RWPE2 (cell line): ENCODE data around the gene ALDH3A1.

ENCODE experiments used
- ATAC-seq: fragments of 200-7000 bp; cut with Tn5 transposase; 3 replicates; pipeline ENCODE4 v1.9.1; 2021; ENCODE audit warnings: low read depth
- DNase-seq: peaks from one replicate; pipeline ENCODE4 v3.0.0-alpha.2; 2020; ENCODE audit warnings: low spot score
- H3K27ac ChIP-seq: fragments of 450-650 bp; 2 replicates; pipeline ENCODE4 v1.5.1; 2017; ENCODE audit warnings: mild to moderate bottlenecking; ENCODE audit not compliant: poor library complexity, severe bottlenecking
- H3K27me3 ChIP-seq: fragments of 250-450 bp; sonication (Bioruptor Pico); 2 replicates; pipeline ENCODE4 v1.5.1; 2021; ENCODE audit warnings: mild to moderate bottlenecking, moderate library complexity; ENCODE audit not compliant: insufficient read depth, poor library complexity, severe bottlenecking
- H3K36me3 ChIP-seq: fragments of 250-450 bp; sonication (Bioruptor Pico); 2 replicates; pipeline ENCODE4 v1.5.1; 2020; ENCODE audit warnings: low read depth, mild to moderate bottlenecking, moderate library complexity
- H3K4me1 ChIP-seq: fragments of 250-450 bp; sonication (Bioruptor Pico); 2 replicates; pipeline ENCODE4 v1.5.1; 2021; ENCODE audit warnings: mild to moderate bottlenecking, moderate library complexity; ENCODE audit not compliant: insufficient read depth, poor library complexity, severe bottlenecking
- H3K4me3 ChIP-seq: fragments of 250-450 bp; sonication (Bioruptor Pico); 2 replicates; pipeline ENCODE4 v1.5.1; 2021; ENCODE audit warnings: mild to moderate bottlenecking, moderate library complexity; ENCODE audit not compliant: severe bottlenecking
- H3K9me3 ChIP-seq: fragments of 250-450 bp; sonication (Bioruptor Pico); 2 replicates; pipeline ENCODE4 v1.5.1; 2021; ENCODE audit warnings: mild to moderate bottlenecking, moderate library complexity; ENCODE audit not compliant: severe bottlenecking
- CTCF ChIP-seq: fragments of 450-650 bp; IDR thresholded peaks from one replicate; pipeline ENCODE4 v1.5.1; 2017; ENCODE audit warnings: mild to moderate bottlenecking, moderate library complexity; ENCODE audit not compliant: poor library complexity, severe bottlenecking

The ALDH3A1 gene

GRCh38 chr17:19724501-19725420 is 23.3 kb downstream of the ALDH3A1 start:
- H3K27ac ChIP-seq, result peak overlapping the region; percentile 57
- H3K9me3 ChIP-seq, result no peaks in the 10 kb centered on the region
- H3K4me1 ChIP-seq, result peaks cover 49% of the 10 kb centered on the region
- ATAC-seq, result peak; percentile 13; the same call in 2 of the 3 replicates
- H3K4me3 ChIP-seq, result no peak overlapping the region
- no peaks in the 10 kb centered on the region for H3K36me3 ChIP-seq
- no peak for TF ChIP-seq CTCF
- no peaks in the 10 kb centered on the region for H3K27me3 ChIP-seq
- peak; percentile 68 for DNase-seq

- no peaks in the 10 kb centered on the region for H3K36me3 ChIP-seq
- DNase-seq, result peak; percentile 90
- peak; percentile 47 for ATAC-seq
- H3K27ac ChIP-seq, result peak overlapping the region; percentile 57
- H3K27me3 ChIP-seq, result no peaks in the 10 kb centered on the region
- no peak overlapping the region for H3K4me3 ChIP-seq
- H3K4me1 ChIP-seq, result peaks cover 57% of the 10 kb centered on the region
- no peak for TF ChIP-seq CTCF
- no peaks in the 10 kb centered on the region for H3K9me3 ChIP-seq
These were observed 24.1 kb downstream of the ALDH3A1 start for GRCh38 chr17:19723964-19724363.

DNA sequence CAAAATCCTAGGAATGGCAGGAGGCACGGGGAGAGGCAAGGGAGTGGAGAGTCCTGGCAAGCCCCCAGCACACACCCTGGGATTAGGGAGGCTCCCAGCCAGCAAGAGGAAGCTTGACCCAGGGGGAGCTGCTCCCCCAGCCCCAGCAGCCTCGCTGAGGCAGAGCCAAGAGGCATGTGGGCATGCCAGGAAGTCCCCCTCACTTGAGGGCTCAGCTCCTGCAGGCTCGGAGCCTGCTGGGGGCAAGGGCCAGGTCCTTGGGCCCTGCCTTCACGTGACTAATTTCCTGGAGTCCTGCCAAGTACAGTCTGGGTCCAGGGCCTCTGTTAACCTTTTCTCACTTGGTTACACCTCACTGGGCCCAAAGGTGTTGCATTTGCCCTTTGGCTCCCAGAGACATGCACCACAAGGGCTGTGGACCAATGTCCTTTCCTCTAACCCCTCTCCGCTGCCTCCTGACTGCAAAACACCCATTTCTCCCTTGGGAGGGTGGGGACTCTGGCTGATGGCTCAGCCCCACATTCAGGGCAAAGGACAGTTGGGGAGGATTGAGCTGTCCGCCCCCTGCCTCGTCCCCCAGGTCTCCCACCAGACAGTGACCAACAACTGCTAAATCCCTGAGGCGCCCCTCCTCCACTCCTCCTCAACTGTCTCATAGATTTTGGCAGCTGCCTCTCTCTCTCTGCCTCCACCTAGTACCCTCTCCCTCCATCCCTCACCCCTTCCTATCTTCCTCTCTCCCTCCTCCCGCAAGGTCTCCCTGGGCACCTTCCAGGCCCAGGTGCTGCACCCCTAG is 27.3 kb downstream of the ALDH3A1 start:
- Histone ChIP-seq H3K4me3 (no peak overlapping the region), H3K27me3 (no peaks in the 10 kb centered on the region), H3K9me3 (no peaks in the 10 kb centered on the region), H3K4me1 (peaks cover 42% of the 10 kb centered on the region), H3K27ac (peak overlapping the region; percentile 60), H3K36me3 (no peaks in the 10 kb centered on the region)
- TF ChIP-seq CTCF, result no peak
- no peak for DNase-seq
- ATAC-seq, result peak; percentile 7; the same call in 1 of the 3 replicates

DNA sequence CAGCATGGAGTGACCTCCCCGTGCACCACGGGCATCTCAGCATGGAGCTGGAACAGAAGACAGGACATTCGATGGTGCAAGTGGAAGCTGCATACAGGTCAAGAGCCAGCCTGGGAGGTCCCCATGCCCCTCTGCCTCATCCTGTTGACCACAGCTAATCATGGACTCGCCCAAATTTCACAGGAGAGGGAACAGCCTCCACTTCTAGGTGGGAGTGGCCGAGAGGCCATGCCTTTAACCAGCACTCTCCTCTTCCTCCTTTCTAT is 28.0 kb downstream of the ALDH3A1 start:
- H3K36me3 ChIP-seq, result no peaks in the 10 kb centered on the region
- H3K4me1 ChIP-seq, result peaks cover 38% of the 10 kb centered on the region

More for the DNA sequence above, 28.0 kb downstream of the ALDH3A1 start:
- peak overlapping the region; percentile 60 for H3K27ac ChIP-seq
- DNase-seq (no peak), ATAC-seq (no peak)
- H3K4me3 ChIP-seq, result no peak overlapping the region
- no peak for TF ChIP-seq CTCF
- no peaks in the 10 kb centered on the region for H3K9me3 ChIP-seq
- H3K27me3 ChIP-seq, result no peaks in the 10 kb centered on the region
